Testis (tissue), 2 donors: ENCODE measurements around the gene COPS2.
"Not testable (repeated sequence)": the region's sequence is repeated elsewhere in the genome, so short reads cannot be mapped to it uniquely, and the experiment has no call there.

Source experiments
- CTCF ChIP-seq, 3 experiments: fragments of 450-650 bp in 2 of 3; fragments of 200-600 bp in 1 of 3; sonication (generic) in 1 of 3; IDR thresholded peaks; one replicate each; pipeline ENCODE4 v1.5.1; 2016 to 2019; ENCODE audit warnings: antibody characterized with exemption in 3 of 3, mild to moderate bottlenecking in 2 of 3, moderate library complexity in 1 of 3
- POLR2A ChIP-seq: fragments of 450-650 bp; IDR thresholded peaks from one replicate; pipeline ENCODE4 v1.6.1; 2017; ENCODE audit warnings: antibody characterized with exemption, mild to moderate bottlenecking, moderate library complexity

- not testable (repeated sequence) for TF ChIP-seq CTCF (IDR thresholded peaks at IDR 0.05); POLR2A
These were observed 28.3 kb upstream of the COPS2 start for GRCh38 chr15:49183741-49184140.
